ENCODE results near the gene NDUFA13.

NDUFA13 gene

GRCh38 chr19:19489804-19490204, 26.2 kb upstream of the NDUFA13 start:
- DNase-seq: no peak

- DNase-seq: peak; percentile 86
These were observed 25.6 kb upstream of the NDUFA13 start for GRCh38 chr19:19490214-19490968.

DNA sequence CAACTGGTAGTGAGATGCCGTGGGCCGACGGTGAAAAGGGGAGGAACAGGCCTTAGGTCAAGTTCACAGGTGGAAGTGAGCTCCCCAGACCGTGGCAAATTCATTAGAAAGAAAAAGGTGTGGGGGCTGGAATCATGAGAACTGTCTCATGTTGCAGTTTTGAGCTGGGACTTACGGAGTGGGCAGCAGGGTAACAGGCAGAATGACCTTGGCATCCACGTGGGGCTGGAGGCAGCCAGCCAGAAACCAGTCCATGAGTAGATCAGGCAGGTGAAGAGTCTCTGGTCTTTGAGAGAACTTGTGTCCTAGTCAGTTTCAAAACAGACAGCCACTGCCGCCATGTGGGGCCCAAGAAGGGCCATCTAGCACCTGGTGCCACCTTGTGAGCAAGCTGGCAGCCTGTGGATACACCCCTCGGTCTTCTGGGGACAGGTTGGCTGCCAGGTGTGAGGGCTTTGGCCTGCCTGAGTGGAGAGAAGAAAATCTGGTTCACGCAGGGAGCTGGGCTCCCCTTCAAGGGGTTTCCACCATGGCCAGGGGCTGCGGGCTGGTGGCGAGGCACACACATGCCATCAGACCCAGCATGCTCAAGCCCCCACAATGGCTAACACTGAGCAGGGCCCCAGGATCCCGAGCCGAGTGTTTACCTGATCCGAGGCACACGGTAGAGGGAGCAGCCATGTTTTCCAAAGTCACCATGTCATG, 24.6 kb upstream of the NDUFA13 start:
- DNase-seq: no peak

- no peak for DNase-seq
These were observed 23.9 kb upstream of the NDUFA13 start for GRCh38 chr19:19492026-19492610.

DNA sequence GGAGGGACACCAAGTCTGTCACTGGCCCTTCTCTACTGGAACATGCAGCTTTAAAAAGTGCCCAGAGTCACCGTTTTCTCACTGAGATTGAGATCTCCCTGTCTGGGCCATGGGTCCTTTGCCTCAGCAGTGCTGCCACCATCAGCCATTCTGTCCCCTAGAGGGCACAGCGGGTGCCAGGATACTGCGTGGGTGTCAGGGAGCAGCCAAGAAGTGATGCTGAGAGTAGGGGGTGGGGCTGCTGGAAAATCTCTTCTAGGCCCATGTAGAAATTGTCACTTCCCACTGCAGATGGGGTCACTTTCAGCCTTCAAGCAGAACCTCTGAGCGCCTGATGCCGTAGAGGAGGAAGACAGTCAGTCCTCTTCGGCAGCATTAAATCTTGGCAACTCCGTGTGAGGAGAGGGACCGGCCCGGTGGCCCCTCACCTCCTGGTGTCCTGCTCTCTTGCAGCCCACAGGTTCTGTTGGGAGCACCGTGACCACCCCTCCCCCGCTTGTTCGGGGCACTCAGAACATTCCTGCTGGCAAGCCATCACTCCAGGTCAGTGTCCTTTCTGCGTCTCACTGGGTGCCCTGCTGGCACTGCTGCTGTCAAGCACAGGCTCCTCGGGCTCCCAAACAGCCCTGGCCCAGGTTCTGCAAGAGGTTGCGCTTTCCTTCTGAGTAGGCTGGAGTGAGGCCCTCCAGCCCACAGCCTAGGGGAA, 22.0 kb upstream of the NDUFA13 start:
- DNase-seq: no peak

DNA sequence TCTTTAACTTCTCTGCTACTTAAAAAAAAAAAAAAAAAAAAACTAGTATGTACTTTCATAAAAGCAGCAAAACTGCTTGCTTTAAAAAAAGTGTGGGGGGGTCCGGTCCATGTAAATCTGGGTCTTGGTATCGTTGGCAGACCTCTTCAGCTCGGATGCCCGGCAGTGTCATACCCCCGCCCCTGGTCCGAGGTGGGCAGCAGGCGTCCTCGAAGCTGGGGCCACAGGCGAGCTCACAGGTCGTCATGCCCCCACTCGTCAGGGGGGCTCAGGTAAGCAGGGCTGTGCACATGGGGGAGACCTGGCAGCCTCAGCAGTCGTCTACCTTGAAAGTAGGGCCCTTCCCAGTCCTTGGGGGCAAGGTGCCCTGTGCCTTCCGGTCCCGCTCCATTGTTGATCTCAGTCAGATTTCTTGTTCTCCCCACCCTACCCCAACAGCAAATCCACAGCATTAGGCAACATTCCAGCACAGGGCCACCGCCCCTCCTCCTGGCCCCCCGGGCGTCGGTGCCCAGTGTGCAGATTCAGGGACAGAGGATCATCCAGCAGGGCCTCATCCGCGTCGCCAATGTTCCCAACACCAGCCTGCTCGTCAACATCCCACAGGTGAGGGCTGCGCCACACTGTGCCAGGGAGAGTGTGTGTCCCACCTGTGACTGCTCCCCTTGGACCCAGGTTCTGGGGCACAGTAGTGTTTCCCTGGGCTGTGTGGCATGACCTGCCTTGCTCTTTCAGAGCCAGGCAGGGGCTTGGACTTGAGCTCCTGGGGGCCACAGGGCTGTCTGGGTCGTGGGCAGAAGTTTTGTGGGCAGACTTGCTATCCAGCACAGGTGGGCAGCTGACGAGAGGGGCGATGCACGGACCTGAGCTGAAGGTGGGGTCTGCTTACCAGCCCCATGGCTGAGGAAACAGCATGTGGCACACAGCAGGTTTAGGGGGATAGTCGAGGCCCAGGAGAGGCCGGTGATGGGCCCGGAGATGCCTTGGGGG, 20.1 kb upstream of the NDUFA13 start:
- no peak for DNase-seq

DNA sequence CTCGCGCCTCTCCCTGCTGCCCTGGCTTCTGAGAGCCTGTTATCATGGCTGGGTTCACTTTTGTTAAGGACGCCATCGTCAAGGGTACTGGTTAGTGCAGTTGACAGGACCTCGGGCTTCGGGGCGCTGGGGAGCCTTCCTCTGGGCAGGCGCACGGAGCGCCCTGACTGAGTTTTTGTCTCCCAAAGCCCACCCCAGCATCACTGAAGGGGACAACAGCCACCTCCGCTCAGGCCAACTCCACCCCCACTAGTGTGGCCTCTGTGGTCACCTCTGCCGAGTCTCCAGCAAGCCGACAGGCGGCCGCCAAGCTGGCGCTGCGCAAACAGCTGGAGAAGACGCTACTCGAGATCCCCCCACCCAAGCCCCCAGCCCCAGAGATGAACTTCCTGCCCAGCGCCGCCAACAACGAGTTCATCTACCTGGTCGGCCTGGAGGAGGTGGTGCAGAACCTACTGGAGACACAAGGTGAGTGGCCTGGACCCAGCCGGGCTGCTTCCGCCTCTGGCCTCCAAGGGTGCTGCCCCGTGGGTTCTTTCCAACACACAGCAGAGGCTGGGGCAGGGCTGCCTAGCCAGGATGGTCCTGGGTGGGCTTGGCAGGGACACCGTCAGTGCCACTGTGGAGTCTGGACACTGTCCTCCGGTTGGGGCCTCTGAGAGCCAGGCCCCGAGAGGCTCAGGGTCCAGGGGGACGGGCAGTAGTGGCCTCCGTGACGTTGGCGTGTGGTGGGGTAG, 17.6 kb upstream of the NDUFA13 start:
- no peak for DNase-seq

GRCh38 chr19:19499272-19499995, 16.6 kb upstream of the NDUFA13 start:
- DNase-seq: no peak

DNA sequence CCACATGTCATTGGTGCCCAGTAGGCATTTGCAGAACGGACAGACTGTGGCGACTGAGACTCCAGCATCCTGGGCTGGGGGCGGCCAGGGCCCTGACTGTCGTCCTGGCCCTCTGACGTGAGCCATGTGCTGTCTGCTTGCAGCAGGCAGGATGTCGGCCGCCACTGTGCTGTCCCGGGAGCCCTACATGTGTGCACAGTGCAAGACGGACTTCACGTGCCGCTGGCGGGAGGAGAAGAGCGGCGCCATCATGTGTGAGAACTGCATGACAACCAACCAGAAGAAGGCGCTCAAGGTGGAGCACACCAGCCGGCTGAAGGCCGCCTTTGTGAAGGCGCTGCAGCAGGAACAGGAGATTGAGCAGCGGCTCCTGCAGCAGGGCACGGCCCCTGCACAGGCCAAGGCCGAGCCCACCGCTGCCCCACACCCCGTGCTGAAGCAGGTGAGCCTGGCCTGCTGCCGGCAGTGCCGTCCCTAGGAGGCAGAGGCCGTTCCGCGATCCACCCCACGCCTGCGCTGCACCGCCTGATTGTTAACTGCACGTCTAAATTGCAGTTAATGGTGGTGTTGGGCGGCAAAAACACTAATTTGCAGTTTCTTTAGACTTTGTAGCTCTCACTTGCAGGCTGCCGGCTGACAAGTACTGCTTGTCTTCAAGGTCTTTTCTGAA, 14.9 kb upstream of the NDUFA13 start:
- DNase-seq: no peak

DNA sequence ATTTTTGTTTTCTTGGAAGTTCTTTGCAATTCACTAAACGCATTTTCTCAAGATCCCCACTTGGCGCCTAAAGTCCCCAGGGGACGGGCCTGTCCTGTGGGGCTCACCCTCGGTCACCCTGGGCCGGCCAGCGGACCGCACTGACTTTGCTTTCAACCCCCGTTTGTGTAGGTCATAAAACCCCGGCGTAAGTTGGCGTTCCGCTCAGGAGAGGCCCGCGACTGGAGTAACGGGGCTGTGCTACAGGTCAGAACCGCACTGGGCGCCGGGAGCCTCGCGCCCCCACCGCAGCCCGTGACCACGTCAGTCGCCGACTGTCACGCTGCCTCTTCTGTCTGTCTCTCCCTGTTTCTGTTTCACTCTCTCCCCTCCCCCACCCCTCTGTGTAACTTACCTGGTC, 14.2 kb upstream of the NDUFA13 start:
- no peak for DNase-seq

DNA sequence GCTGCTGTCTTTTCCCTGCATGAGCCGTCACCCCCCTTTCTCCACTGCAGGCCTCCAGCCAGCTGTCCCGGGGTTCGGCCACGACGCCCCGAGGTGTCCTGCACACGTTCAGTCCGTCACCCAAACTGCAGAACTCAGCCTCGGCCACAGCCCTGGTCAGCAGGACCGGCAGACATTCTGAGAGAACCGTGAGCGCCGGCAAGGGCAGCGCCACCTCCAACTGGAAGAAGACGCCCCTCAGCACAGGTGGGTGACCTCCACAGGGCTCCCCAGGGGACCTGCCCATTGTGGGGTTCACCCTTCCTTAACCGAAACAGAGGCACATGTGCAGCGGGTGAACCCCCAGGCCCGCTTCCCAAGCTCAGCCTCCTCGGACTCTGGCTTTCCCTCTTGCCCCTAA, 13.7 kb upstream of the NDUFA13 start:
- no peak for DNase-seq

DNA sequence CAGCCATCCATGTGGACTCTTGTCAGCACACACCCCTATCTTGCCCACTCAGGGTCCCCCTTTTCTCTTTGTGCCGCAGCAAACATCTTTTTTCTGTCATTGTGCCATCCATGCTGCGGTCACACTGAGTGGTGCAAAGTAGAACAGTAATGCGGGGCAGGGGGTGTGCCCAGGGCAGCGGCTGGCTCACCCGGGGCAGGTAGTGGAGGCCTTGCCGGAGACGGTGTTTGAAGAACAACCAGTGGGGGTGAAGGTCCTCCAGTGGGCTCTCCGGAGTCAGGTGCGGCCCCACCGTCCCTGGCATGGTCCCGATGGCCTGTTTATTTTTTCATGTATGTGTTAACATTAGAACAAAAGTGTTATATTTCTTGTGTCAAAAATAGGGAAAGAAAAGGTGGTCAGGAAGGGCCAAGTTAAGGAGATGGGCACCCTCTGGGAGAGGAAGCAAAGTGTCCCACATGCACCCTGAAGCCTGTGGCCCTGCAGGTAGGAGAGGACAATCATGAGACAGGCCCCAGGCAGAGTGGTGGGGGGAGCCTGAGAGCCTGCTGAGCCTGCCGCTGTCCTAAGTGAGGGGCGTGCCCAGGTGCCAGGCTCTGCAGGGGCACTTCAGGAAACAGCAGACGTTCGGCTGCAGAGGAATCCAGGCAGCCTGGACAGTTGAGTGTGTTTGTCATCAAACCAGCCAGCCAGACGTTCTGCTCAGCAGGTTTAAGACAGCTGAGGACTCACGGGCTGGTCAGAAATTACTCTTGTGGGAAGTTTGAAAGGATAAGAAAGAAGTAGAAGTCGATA, 13.0 kb upstream of the NDUFA13 start:
- DNase-seq: no peak

- no peak for DNase-seq
These were observed 11.0 kb upstream of the NDUFA13 start for GRCh38 chr19:19504754-19505668.

GRCh38 chr19:19505669-19506326, 10.2 kb upstream of the NDUFA13 start:
- DNase-seq: no peak

DNA sequence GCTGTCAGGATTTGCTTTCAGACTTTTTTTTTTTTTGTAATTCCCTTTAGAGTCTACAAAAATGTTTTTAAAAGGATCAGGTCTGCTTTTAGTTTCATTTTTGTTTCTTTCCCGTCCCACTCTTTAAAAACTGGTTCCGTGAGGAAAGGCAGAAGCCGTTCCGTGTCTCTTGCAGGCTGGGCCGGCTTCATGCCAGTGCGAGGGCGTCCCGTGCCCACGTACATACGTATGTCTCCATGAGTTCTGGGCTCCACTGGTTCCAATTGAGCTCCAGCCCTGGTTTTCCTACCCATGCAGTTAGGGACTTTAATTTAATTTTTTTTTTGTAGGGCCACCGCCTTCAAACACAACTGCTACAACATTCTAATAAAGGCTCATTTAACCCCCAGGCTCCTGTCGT, 9.4 kb upstream of the NDUFA13 start:
- DNase-seq: no peak

DNA sequence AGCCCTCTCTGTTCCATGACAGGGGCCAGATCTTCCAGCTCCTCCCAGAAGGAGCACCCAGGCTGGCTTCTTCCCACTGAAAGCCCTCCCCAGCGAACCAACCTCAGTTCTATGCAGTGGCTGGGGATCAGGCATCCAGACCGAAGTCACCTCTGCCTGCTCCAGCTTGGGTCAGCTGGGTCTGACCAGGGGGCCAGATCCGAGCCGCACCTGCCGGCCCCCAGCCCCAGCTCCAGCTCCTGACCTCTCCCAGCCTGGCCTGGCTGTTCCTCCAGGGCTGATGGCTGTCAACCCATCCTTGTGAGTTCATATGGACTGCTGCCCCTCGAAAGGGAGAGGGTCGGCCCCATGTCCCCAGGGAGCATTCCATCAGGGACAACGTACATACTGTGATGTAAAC, 8.7 kb upstream of the NDUFA13 start:
- no peak for DNase-seq

DNA sequence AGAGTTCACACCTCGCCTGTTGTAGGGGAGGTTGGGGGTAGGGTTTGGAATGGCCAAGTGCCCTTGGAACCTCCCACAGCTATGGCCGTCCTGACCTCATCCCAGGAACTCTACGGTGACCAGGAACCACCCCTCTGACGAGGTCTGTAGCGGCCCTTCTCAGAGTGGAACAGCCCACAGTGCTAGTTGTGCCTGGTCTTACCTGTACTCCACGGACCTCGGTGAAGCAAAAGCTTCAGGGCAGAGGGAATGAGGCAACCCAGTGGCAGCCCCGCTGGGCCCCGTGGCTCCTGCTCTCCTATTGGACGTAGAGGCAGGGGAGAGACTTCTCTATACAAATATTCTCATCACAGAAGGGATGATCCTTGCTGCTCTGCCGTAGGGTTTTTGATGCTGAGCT, 7.8 kb upstream of the NDUFA13 start:
- no peak for DNase-seq

GRCh38 chr19:19510432-19510831, 5.6 kb upstream of the NDUFA13 start:
- no peak for DNase-seq
